PFSK-1 (cell line): ENCODE measurements around the gene POLR2J.

Source experiments
- FOXP2 ChIP-seq: optimal IDR thresholded peaks from 2 replicates; pipeline ENCODE3; 2011; ENCODE audit warnings: borderline replicate concordance, control low read depth, inconsistent platforms; ENCODE audit not compliant: insufficient read depth; ENCODE audit errors: extremely low read length, extremely low read depth
- POLR2AphosphoS5 ChIP-seq: IDR thresholded peaks from 2 replicates; pipeline ENCODE4 v1.6.1; 2012; ENCODE audit warnings: low read depth, mild to moderate bottlenecking, control low read depth, low read length, moderate library complexity
- REST ChIP-seq, 2 experiments: IDR thresholded peaks; 2 replicates each; pipeline versions ENCODE4 v1.6.1 to v1.8.0; 2011 to 2012; ENCODE audit warnings: low read depth in 2 of 2, low read length in 2 of 2, control low read depth in 1 of 2, inconsistent platforms in 1 of 2, mild to moderate bottlenecking in 1 of 2, moderate library complexity in 1 of 2; ENCODE audit not compliant: insufficient read depth in 1 of 2
- SIN3A ChIP-seq: IDR thresholded peaks from 2 replicates; pipeline ENCODE4 v1.6.1; 2012; ENCODE audit warnings: mild to moderate bottlenecking, low read length, moderate library complexity, borderline replicate concordance; ENCODE audit not compliant: insufficient read depth
- TAF1 ChIP-seq: IDR thresholded peaks from 2 replicates; pipeline ENCODE4 v1.6.1; 2012; ENCODE audit warnings: low read length, control low read depth, borderline replicate concordance; ENCODE audit not compliant: insufficient read depth

The POLR2J gene

DNA sequence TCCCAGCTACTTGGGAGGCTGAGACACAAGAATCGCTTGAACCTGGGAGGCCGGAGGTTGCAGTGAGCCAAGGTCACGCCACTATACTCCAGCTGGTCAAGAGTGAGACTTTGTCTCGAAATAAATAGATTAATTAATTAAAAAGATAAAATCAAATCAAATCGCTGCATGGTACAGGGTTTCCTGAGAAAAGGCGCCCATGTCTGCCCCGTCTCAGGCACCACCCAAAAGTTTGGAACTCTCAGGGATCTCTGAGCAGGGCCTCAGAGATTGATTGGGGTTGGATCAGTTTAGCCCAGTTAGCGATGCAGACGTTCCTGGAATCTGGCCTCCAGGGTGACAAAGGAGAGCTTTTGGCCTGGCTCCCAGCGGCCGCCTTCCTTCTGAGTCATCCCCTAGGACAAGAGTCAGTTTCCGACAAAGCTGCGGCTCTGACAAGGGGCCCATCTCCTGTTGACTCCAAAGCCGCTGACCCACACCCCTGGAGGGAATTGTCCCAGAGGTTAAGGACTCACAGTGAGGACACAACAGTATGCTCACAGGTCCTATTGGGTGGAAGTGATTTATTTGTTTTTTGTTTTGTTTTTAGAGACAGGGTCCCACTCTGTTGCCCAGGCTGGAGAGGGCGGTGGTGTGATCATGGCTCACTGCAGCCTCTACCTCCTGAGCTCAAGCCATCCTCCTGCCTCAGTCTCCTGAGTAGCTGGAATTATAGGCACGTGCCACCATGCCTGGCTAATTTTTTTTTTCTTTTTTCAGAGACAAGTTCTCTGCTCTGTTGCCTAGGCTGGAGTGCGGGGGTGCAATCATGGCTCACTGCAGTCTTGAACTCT lies 38.5 kb downstream of the POLR2J start:
- TF ChIP-seq REST (IDR thresholded peaks at IDR 0.05; ENCODE audit: insufficient read depth in 1 of 2, low read depth in 2 of 2, low read length in 2 of 2) (no peak), FOXP2 (peak; percentile 70), SIN3A (no peak)

- TF ChIP-seq POLR2AphosphoS5 = no peak
Measured at GRCh38 chr7:102436118-102436517, 42.6 kb downstream of the POLR2J start.

GRCh38 chr7:102434039-102434486 lies 44.7 kb downstream of the POLR2J start:
- TF ChIP-seq TAF1 (no peak), REST (IDR thresholded peaks at IDR 0.05; ENCODE audit: insufficient read depth in 1 of 2, low read depth in 2 of 2, low read length in 2 of 2) (no peak), FOXP2 (no peak), SIN3A (no peak), POLR2AphosphoS5 (no peak)

- peak; percentile 14 for TF ChIP-seq FOXP2
- TF ChIP-seq REST (IDR thresholded peaks at IDR 0.05; ENCODE audit: insufficient read depth in 1 of 2, low read depth in 2 of 2, low read length in 2 of 2) = no peak
- 0 out of 2 replicates have a peak, but pooled peaks have one; percentile 11 for TF ChIP-seq SIN3A
Measured at GRCh38 chr7:102433219-102434038, 45.3 kb downstream of the POLR2J start, which contains the start of gene ORAI2. Gene ORAI2, plus strand, starts transcription at chr7:102433575. Its CDS starts 5,382 bp downstream, at chr7:102438957.

DNA sequence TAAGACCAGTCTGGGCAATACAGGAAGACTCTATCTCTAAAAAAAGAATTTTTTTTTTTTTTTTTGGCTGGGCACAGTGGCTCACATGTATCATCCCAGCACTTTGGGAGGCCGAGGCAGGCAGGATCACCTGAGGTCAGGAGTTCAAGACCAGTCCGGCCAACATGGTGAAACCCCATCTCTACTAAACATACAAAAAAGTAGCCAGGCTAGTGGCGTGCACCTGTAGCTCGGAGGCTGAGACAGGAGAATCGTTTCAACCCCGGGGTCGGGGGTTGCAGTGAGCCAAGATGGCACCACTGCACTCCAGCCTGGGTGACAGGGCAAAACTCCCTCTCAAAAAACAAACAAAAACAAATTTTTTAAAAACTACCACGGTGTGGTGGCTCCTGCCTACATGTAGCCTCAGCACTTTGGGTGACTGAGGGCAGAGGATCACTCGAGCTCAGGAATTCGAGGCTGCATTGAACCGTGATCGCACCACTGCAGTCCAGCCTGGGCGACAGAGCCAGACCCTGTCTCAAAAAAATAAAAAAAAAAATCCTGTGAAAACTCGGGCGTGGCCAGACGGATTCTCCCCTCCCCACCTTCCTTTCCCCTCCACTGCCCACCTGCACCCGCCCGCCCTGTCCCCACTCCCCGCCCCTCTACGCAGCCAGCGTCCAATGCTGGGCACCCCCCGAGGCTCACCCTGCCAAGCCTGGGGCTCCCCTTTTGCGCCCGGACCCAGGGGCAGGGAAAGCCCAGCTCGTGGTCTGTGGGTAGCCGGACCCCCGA lies 46.1 kb downstream of the POLR2J start:
- TF ChIP-seq REST (IDR thresholded peaks at IDR 0.05; ENCODE audit: insufficient read depth in 1 of 2, low read depth in 2 of 2, low read length in 2 of 2) (no peak), FOXP2 (no peak), TAF1 (no peak), POLR2AphosphoS5 (no peak), SIN3A (no peak)
